Measurements from ENCODE around the gene ACOXL.
"Not testable (repeated sequence)": the region's sequence is repeated elsewhere in the genome, so short reads cannot be mapped to it uniquely, and the experiment has no call there.

ACOXL gene

GRCh38 chr2:111071600-111072171, 339.3 kb downstream of the ACOXL start:
- peak; percentile 70 for DNase-seq

GRCh38 chr2:111072220-111072871, 340.0 kb downstream of the ACOXL start:
- DNase-seq: peak; percentile 87

GRCh38 chr2:111082659-111083058, 350.3 kb downstream of the ACOXL start:
- DNase-seq: not testable (repeated sequence)

GRCh38 chr2:111091811-111092211, 359.4 kb downstream of the ACOXL start:
- no peak for DNase-seq

GRCh38 chr2:111094691-111095090, 362.3 kb downstream of the ACOXL start:
- no peak for DNase-seq

- no peak for DNase-seq
These were observed 363.1 kb downstream of the ACOXL start for GRCh38 chr2:111095434-111095833.

GRCh38 chr2:111099402-111099801, 367.0 kb downstream of the ACOXL start:
- DNase-seq: no peak

- no peak for DNase-seq
These were observed 367.9 kb downstream of the ACOXL start for GRCh38 chr2:111100087-111100764.

GRCh38 chr2:111100765-111101162, 368.4 kb downstream of the ACOXL start:
- peak; percentile 30 for DNase-seq

GRCh38 chr2:111101592-111101991, 369.2 kb downstream of the ACOXL start:
- no peak for DNase-seq

- no peak for DNase-seq
These were observed 369.8 kb downstream of the ACOXL start for GRCh38 chr2:111102216-111102615.

- no peak for DNase-seq
These were observed 373.6 kb downstream of the ACOXL start for GRCh38 chr2:111105926-111106325.

GRCh38 chr2:111106706-111107105, 374.3 kb downstream of the ACOXL start:
- DNase-seq: no peak

- DNase-seq: no peak
These were observed 376.4 kb downstream of the ACOXL start for GRCh38 chr2:111108745-111109271.

- no peak for DNase-seq
These were observed 378.9 kb downstream of the ACOXL start for GRCh38 chr2:111111101-111111755.

- no peak for DNase-seq
These were observed 381.5 kb downstream of the ACOXL start for GRCh38 chr2:111113838-111114237.

- DNase-seq: no peak
These were observed 383.8 kb downstream of the ACOXL start for GRCh38 chr2:111116011-111116746.

GRCh38 chr2:111116843-111117597, 384.6 kb downstream of the ACOXL start:
- DNase-seq: peak; percentile 75

GRCh38 chr2:111117598-111118480, 385.5 kb downstream of the ACOXL start:
- peak; percentile 65 for DNase-seq

- no peak for DNase-seq
These were observed 386.2 kb downstream of the ACOXL start for GRCh38 chr2:111118481-111118980.

All from fibroblast of skin of scalp (primary cell).